Esophagus squamous epithelium (tissue), 4 donors: ENCODE results near the gene FTSJ3.

Source experiments
- POLR2A ChIP-seq, 4 donors: fragments of 450-650 bp; IDR thresholded peaks; one replicate each; pipeline ENCODE4 v1.6.1; 2017; ENCODE audit warnings: antibody characterized with exemption in 4 of 4, mild to moderate bottlenecking in 4 of 4, moderate library complexity in 3 of 4
- TF ChIP-seq, protein P1 (sequence below), 6 experiments: fragments of 450-650 bp in 4 of 6; fragments of 200-600 bp in 2 of 6; sonication (generic) in 2 of 6; IDR thresholded peaks; one replicate each; pipeline ENCODE4 v1.5.1; 2016 to 2019; ENCODE audit warnings: antibody characterized with exemption in 6 of 6, mild to moderate bottlenecking in 4 of 6, moderate library complexity in 4 of 6

DNA sequence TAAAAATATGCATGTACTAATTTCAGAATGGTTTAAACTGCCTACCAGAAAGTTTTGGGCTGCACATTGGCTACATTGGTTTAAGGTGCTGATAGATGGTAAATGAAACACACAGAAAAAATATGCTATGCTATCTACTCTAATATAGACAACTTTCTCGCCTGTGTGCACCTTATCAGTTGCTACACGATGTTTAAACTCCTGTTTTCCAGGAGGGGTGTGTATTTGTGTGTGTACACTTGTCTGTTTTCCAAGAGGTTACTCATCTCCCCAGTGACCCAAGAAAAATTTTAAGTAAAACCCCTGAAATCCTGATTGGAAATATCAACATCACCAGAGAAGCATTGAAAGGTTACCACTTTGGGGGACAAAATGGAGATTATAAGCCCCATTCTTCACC is 21.9 kb downstream of the FTSJ3 start:
- TF ChIP-seq, protein P1, sequence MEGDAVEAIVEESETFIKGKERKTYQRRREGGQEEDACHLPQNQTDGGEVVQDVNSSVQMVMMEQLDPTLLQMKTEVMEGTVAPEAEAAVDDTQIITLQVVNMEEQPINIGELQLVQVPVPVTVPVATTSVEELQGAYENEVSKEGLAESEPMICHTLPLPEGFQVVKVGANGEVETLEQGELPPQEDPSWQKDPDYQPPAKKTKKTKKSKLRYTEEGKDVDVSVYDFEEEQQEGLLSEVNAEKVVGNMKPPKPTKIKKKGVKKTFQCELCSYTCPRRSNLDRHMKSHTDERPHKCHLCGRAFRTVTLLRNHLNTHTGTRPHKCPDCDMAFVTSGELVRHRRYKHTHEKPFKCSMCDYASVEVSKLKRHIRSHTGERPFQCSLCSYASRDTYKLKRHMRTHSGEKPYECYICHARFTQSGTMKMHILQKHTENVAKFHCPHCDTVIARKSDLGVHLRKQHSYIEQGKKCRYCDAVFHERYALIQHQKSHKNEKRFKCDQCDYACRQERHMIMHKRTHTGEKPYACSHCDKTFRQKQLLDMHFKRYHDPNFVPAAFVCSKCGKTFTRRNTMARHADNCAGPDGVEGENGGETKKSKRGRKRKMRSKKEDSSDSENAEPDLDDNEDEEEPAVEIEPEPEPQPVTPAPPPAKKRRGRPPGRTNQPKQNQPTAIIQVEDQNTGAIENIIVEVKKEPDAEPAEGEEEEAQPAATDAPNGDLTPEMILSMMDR (IDR thresholded peaks at IDR 0.05) = no peak
- TF ChIP-seq POLR2A (IDR thresholded peaks at IDR 0.05) = no peak
